Uterus (tissue), 2 donors: ENCODE data around the gene ELF4.

Source experiments
- POLR2A ChIP-seq, 2 donors: fragments of 450-650 bp; IDR thresholded peaks; one replicate each; pipeline ENCODE4 v1.6.1; 2016; ENCODE audit warnings: antibody characterized with exemption in 2 of 2, mild to moderate bottlenecking in 1 of 2, moderate library complexity in 1 of 2
- TF ChIP-seq, protein P1 (sequence below), 4 experiments: fragments of 200-600 bp in 2 of 4; fragments of 450-650 bp in 2 of 4; sonication (generic) in 2 of 4; IDR thresholded peaks; one replicate each; pipeline ENCODE4 v1.5.1; 2016 to 2019; ENCODE audit warnings: antibody characterized with exemption in 4 of 4, mild to moderate bottlenecking in 2 of 4, moderate library complexity in 1 of 4

DNA sequence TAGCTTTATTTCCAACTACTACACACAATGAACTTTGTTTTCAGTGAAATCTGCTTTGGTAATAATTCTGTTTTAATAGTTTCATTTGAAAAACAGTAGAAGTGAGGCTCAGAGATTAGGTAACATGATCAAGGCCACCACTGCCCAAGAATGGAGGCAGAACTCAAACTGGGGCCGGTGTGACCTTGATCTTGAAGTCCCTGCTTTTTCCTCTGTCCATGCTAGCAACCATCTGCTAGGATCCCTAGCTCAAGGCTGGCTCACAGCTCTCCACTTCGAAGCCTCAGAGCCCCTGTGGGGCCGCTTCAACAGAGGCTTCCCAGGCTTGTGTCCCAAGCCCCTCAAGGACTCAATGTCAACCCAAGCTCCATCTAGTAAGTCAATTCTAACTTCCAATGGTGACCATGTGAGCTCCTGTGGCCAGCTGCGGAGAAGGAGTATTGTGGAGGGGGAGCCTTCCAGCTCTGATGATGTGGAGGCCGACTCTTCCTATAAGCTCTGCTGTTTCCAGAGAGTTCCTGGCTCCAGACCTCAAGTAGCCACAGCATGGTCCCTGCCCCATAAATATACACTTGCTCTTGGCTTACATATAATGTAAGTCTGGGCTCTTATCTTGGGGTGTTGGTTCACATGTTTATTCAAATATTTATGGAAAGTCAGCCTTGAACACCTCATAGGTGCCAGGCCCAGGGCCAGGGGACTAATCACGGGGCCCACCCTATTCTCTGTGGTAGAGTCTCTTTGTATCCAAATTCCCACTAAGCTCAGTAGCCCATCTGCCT is 14.9 kb downstream of the ELF4 start:
- TF ChIP-seq, protein P1, sequence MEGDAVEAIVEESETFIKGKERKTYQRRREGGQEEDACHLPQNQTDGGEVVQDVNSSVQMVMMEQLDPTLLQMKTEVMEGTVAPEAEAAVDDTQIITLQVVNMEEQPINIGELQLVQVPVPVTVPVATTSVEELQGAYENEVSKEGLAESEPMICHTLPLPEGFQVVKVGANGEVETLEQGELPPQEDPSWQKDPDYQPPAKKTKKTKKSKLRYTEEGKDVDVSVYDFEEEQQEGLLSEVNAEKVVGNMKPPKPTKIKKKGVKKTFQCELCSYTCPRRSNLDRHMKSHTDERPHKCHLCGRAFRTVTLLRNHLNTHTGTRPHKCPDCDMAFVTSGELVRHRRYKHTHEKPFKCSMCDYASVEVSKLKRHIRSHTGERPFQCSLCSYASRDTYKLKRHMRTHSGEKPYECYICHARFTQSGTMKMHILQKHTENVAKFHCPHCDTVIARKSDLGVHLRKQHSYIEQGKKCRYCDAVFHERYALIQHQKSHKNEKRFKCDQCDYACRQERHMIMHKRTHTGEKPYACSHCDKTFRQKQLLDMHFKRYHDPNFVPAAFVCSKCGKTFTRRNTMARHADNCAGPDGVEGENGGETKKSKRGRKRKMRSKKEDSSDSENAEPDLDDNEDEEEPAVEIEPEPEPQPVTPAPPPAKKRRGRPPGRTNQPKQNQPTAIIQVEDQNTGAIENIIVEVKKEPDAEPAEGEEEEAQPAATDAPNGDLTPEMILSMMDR (IDR thresholded peaks at IDR 0.05) = no peak
- no peak for TF ChIP-seq POLR2A (IDR thresholded peaks at IDR 0.05)
